Right kidney (tissue), 1 donor: ENCODE data around the gene S100A10.

ENCODE experiments used
- DNase-seq: peaks from one replicate; pipeline ENCODE4 v3.0.0-alpha.2; 2016

The S100A10 gene

DNA sequence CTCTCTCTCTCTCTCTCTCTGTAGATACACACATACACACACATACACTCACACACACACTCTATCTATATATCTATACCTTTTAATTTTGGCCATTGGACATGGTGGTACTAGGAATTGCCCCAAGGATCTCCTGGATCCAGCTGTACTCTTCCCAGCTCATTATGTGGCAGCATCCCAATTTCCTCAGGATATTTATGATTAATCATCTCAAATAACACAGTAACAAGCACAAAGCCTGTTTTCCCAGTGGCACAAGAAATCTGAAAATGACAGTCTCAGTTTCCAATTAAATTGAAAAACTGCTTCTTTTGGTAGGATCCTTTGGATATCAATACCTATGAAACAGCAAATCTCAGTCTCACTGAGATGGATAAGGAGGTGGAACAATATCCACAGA lies 27.6 kb downstream of the S100A10 start:
- no peak for DNase-seq

DNA sequence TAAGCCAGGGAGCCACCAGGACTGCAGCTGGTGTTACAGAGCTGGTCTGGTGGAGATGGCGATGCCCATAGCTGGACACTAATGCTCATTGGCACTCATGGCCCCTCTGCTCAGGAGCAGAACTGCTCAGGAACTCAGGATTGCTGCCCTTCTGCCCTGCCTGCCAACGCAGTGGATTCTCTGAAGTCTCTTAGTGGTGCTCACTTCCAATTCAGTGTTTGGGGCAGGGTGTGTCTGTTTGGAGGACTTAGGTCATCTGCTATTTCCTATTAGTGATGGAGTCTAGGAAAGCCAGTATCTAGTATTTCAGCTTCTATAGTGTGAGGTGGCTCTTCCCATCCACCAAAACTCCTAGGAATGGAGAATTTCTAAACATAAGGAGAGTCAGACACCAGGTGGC lies 29.1 kb downstream of the S100A10 start:
- no peak for DNase-seq

DNA sequence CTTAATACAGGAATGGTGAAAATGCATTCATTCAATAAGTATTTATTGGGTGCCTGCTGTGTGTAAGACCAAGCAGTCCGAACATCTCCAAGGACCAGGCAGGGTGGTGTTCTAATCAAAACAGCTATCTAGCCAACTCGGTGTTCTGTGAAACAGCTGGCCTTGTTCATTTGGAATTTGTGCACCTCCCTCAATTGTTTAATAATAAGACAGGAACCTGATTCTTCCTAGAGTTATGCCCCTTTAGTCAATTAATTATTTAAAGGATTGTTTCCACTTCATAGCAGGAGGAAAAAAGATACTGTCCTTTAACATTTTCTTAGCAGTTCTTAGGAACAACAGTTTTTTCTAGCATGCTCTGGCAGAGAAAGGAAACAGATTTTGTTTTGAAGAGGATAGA lies 30.4 kb downstream of the S100A10 start:
- no peak for DNase-seq

DNA sequence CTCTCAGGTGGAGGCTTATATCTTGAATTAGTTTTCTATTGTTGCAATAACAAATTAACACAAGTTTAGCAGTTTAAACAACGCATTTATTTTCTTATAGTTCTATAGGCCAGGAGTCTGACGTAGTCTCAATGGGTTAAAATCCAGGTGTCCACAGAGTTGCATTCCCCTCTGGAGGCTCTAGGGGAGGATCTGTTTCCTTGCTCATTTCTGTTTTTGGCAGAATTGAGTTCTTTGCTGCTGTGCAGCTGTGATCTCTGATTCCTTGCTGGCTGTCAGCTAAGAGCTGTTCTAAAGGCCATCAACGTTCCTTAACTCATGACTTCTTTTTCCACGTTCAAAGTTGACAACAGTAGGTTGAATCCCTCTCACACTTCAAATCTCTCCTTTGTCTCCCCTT lies 31.8 kb downstream of the S100A10 start:
- no peak for DNase-seq

DNA sequence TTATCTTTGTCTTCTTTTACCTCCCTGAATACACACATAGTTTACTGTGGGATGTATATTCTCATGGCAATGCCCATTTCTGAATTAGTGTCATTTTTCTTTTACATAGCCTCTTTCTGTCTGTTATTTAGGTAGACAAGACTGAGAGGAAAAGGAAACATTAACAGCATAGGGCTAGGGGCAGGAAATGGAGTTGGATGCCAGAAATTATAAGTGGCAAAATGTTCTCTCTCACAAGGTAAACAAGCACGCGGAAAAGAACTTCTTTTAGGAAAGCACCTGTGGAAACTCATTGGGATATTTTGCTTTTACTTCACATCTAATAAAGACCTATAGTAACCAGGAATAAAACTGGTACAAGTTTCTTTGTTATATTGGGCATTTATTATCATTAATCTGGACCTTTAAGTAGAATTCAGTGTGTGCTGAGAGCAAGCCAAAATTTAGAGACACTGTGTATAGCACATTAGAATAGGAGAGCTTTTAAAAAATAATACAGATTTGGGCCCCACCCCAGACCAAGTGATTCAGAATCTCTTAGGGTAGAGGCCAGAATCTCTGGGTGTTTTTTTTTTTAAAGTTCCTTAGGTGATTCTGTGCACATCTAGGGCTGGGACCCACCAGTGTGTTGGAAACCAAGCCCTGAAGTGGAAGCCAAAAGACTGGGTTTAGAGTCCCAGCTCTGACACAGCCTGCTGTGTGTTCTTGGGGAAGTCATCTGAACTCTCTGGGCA lies 32.7 kb downstream of the S100A10 start:
- DNase-seq, result no peak

DNA sequence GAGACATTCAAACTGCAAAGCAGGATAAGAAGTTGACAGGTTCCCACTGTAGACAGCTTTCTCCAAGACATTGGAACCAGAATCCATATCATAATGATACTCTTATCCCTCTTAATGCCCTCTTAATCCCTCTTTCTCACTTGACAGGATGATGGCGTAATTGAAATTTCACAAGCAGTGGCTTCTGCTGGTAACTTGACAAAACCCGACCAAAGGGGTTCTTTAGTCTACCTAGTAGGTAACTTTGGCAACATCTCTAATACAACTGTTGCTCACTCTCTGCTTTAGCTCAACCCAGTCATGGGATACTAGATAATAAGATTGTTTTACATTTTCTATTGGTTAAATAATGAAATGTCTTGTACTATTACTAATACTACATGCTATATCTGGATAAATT lies 34.7 kb downstream of the S100A10 start:
- no peak for DNase-seq

DNA sequence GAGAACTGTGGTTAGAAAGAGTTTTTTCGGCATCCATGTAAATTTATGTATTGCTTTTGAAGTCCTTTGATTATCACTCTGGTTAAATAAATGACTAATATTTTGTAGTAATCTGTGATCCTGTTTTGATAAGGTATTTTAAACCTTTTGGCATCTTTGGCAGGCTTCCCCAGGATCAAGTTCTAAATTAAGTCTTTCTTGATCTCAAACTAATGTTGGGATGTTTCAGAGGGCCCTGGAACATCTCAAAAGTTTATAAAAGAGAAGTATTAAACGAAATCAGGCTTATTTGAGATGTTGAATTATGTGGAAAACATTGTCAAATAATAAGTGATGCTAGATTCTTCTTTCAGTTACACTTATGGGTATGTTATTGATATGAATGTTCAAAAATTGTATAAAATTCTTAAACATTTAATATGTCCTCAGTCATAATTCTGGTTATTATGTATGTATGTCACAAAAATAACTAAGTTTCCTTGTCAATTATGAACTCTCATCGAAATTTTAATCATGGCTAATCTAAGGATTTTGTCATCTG lies 36.6 kb downstream of the S100A10 start:
- no peak for DNase-seq

DNA sequence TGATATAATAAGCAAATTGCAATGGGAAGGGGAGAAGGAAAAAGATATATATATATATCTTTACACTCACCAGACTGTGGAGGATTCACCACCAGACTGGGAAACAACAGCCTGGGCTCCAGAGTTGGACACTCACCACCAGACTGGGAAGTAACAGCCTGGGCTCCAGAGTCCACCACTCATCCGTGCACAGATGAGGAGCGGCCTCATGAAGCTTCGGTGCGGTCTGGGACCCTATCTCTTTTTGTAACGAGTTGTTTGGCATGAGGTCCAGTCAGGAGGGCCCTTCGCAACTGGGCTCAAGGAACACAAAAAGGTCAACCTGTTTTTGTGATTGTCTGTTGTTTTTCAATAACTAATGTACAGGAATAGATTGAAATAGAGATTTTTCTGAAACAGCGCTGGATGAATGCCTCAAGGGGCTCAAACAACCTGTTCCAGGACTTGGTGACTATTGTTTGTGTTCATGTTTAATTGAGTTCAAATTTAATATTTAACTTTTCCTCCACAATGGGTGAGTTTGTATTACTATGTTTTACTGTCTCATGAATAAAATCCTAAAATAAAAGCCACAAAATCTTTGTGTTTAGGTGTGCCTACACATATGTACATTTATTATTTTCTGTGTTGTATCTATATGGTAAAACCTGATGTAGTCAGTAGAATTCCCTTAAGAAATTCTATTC lies 40.1 kb downstream of the S100A10 start:
- DNase-seq, result peak; percentile 42

DNA sequence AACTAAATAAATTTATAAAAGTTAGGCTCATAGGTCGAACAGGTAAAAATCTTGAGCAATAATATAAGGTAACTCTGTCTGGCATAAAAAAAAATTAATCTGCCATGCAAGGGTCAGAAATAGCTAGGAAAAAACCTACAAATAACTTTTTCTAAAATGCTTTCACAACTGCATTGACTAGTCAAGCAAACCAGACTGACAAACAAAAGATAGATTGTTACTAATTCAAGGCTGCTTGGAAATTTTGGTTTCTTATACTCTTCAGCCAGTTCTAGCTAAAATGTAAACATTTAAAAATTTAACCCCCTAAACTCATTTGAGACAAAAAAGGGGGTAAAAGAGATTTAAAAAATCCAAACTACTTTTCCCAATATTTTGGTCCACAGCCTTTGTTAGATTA lies 40.8 kb downstream of the S100A10 start:
- no peak for DNase-seq

DNA sequence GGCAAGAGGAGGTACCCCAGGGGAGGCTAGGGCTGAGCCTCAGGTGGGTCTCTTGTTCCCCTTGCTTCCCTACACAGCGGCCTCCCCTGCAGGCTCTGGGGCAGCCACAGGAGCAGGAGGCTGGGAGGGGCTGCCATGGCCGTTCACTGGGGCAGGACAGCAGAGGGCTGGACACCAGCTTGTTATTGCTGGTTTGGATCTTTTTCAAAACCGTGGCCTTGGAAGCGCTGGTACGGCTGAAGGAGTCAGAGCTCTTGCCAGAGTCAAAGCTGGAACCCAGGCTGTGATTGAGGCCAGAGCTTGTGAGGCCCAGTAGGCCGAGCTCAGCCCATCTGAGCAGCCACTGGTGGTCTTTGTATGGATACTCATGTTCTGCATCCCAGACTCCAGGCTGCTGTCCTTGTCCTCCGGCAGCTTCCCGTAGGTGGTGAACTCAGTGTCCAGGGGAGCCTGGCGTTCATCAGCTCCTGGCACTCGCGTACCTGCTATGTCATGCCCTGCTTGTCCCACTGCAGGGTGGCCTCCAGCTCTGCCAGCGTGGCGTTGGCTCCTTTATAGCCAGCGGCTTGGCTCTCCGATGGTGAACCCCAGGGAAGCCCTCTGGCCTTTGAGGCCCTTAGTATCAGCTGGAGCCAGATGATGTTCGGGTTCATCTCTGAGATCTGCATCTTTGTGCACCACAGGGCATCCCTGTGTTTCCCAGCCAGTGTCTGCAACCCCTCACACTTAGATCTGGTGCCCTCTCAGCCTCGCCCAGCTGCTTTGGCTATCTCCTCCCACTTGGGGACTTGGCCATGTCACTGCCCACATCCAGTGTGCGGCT lies 44.1 kb downstream of the S100A10 start:
- no peak for DNase-seq

DNA sequence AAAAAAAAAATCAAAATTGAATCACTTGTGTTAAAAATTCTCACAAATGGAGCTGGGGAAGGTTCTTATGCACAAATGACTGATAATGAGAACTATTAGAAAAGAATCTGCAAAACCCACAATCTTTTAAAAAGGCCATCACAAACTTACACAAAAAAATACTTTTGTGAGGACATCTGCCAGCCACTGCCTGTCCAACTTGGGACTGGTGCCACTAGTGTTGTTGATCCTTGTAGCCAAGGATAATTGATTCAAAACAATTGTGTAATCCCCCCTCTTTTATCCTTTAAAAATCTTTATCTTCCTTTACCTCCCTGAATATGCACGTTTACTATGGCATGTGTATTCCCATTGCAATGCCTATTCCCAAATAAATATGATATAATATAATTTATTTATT lies 45.2 kb downstream of the S100A10 start:
- DNase-seq, result no peak

DNA sequence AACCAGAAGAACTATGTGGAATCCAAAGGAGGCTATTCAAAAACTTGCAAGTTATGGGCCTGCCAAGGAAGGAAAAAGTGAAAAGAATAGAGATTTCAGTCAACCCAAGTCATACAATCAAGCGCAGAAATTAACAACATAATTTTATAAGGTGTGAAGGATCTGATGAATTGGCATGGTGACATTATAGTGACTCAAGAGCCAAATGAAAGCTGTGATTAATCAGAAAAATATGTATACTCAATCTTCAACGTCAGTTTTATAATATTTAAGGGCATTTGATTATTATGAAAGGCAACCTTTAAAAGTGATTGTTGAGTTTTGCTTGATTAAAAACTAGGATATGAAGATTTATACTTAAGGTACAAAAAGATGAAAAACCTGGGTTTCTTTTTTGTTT lies 46.5 kb downstream of the S100A10 start:
- no peak for DNase-seq

DNA sequence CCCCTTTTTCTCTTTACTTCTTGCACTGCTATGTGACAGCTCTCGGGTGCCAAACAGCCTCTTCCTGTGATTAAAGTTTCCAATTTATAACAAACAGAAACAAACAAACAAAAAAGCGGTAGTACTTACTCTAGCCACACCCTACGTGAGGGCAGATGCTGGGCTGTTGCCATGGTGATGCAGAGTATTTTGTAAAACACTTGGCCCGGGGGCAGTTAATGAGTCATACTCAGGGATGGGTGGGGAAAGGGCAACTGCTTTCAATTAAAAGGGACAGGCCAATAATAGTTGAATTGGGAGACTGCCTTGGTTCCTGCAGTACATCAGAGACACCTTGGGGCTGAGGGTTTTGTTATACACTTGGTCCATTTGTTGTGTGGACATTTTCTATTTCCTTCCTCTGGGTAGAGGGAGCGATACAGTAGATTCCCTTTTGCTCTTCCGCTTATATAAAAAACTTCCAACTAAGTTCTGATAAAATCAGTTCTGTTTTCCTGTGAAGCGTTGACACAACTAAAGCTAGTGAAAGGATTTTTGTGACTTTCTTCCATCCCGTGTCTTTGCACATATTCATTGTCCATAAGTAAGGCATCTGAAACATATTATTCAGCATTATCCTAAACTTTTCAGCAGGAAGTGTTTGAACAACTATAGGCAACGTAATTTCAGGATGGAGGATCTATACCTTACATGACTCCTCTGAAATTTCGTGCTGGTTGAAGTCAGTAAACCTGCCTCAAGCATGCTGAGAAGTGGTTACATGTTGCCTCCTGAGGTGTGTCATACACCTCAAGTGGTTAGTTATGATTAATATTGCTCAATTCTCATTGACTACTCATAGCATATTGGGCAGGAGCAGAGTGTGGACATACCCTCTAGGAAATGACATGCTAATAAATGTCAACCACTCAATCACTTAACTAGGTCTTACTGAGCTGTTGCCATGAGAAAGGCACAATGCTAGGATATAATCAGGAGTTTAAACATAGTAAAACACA lies 47.6 kb downstream of the S100A10 start:
- no peak for DNase-seq

DNA sequence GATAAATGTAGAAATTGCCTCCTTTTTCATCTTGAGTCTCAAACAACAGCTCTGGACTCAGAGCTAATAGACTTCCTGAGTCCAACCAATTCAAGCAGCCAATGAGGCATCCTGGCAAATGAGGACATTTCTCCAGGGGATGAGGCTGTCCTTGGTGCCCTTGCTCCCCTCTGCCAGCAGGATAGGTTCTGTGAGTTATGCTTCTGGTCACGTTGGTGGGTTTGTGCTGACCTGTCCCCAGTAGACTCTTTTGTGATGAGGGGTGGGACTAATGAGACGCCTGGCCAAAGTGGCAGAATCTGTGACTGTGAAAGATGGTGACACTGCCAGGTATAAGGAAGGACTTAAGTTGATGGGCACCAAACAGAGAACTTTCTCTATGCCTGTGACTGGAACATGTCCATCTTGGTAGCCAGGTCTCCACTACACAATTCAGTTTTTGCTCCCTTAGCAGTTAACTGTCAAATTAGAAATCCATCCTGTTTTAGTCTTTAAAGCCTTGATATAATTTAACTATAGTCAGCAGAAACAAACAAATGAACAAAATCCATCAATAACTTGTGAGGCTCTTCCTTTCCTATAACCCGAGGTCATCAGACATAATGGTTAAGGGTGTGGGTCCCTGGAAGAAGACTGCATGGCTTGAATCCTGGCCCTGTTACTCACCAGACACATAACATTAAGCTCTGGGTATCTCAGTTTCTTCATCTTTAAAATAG lies 48.6 kb downstream of the S100A10 start:
- DNase-seq, result no peak

DNA sequence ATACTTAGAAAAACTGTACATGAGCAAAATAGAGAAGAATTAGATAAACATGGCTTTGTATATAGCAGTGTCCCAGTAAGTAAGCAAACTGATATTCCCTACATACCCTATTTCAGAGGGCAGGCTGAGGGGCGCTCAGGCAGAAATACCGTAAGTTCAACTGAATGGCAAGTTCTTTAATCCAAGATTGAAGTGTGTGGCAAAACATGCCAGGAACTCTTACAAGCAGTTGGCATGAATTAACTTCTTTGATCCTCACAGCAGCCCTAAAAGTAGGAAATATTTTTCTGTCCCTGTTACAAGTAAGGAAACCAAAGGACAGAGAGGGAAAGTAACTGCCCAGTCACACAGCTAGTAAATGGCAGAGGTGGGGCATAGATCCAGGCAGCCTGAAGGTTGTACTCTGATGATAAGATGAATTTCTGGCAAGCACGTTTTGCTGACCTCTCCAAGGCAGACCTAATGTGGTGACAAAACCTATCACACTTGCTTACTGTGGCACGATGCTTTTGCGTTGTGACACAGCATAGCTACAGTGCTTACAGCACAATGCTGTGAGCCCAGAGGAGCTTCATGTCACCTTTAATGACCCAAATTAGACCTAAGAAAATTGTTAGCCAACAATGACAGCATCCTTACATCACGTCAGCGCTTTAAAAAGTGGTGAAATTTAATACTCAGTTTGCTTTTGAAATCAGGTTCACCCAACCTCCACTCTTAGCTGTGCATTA lies 49.4 kb downstream of the S100A10 start:
- DNase-seq, result no peak

DNA sequence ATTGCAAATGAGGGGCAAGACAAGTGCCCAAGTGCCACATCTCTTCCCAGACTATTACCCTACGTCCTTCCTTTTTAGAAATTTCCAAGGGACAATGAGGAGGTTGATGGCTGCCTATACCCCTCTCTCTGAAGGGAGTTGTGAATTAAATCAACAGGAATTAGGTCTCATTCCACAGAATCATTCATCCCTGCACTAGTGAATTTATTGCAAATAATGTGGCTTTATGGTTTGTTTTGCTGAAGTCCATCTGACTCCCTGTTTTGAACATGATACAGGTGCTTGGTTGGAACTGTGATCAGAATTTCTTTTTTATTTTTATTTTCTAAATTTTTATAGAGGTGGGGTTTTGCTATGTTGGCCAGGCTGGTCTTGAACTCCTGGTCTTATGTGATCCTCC lies 50.1 kb downstream of the S100A10 start:
- no peak for DNase-seq

DNA sequence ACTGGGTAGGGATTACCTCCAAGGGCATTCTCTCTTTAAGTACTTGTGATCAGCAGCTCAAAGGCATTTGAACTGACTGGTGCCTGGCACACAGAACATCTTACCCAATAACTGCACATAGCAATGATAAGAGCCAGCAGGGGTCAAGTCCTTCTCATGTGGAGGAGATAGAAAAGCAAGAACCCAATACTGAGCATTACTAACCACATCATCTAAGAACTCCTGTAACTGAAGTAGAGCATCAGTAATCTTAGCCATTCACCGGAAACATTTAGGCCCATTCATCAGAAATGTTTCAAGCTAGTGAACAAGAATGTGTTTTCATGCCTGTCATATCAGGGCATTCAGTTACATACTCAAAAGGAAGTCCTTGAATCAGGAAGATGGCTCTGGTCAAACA lies 50.8 kb downstream of the S100A10 start:
- no peak for DNase-seq

DNA sequence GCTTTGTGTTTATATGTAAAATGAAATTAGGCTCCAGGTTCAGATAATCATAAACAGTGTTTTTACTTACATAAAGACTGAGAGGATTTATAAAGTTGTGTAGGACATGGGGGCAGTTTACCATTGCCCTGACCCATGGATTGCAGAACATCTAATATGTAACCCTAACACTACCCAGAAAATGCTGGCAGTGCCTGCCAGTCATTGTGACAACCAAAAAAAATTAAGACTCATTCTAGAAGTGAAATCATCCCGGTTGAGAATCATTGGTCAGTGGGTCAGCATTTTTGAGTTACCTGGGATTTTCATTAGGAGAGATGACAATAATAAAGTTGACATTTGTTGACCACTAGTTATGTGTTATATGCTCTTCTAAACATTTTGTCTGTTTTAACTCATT lies 53.1 kb downstream of the S100A10 start:
- DNase-seq, result no peak

DNA sequence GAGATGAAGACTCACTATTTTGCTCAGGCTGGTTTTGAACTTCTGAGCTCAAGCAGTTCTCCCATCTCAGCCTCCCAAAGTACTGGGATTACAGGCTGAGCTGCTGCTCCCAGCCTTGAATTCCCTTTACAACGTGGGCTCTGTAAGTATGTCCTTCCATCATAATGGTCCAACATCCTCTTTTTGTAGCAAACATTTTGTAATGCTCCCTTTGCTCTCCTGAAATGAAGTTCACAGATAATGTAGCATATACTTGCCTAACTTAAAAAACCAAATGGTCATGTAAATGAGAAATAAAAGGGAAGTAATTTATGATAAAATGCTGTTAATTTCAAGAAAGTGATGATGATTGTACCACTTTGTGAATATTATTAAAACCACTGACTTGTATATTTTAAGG lies 53.9 kb downstream of the S100A10 start:
- DNase-seq, result no peak

DNA sequence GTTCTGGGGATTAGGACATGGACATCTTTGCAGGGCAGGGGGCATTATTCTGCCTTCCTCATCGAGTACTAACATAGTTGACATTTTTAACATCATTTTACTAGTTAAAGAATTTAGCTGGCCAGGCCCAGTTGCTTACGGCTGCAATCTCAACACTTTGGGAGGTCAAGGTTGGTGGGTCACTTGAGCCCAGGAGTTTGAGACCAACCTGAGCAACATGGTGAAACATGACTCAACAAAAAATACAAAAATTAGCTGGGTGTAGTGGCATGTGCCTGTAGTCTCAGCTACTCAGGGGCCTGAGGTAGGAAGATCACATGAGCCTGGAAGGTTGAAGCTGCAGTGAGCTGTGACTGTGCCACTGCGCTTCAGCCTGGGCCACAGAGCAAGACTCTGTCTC lies 54.5 kb downstream of the S100A10 start:
- DNase-seq, result no peak
